Measurements from ENCODE around the gene RPL13. TPM values are rescaled to one million over a fixed set of nuclear protein-coding genes. Genes with fewer than 3 reads are reported as not detected.

Gene RPL13
- total RNA-seq, 1 experiment from 2014 or later: 2,140 TPM

- H3K36me3 ChIP-seq (ENCODE audit: insufficient read depth, low read length, poor library complexity, severe bottlenecking): peaks cover 17% of the 10 kb centered on the region
- intact Hi-C loops (cut with micrococcal nuclease; ENCODE audit: unreplicated experiment): loop anchor here (1.0 kb wide), 1 partner anchor 67 kb away; no protein-coding TSS in a partner anchor
- DNase-seq (ENCODE audit: low spot score): no peak
- no peaks in the 10 kb centered on the region for H3K9me3 ChIP-seq (ENCODE audit: low read depth, low read length, poor library complexity, severe bottlenecking)
- BruUV-seq (replicated peaks): no TSS peak
- ChIA-PET CTCF (no interaction called here), POLR2A (ENCODE audit: low non-redundant PET) (no interaction called here)
- TF ChIP-seq EZH2 (IDR thresholded peaks at IDR 0.05; ENCODE audit: borderline replicate concordance, low read depth, low read length, poor library complexity, severe bottlenecking): no peak
- TF ChIP-seq CTCF (conservative IDR thresholded peaks at IDR 0.05; ENCODE audit: low read depth, low read length): no peak
- peak overlapping the region; percentile 66 for H3K4me3 ChIP-seq (ENCODE audit: low read depth, low read length, poor library complexity, severe bottlenecking)
- H3K27me3 ChIP-seq (replicated peaks; ENCODE audit: insufficient read depth, low read depth, low read length, poor library complexity): no peaks in the 10 kb centered on the region
- H3K4me1 ChIP-seq (ENCODE audit: insufficient read depth, low read length, poor library complexity, severe bottlenecking): peaks cover 17% of the 10 kb centered on the region
- H3K27ac ChIP-seq (ENCODE audit: low read depth, low read length, poor library complexity, severe bottlenecking): peak overlapping the region; percentile 77
Observed at GRCh38 chr16:89573826-89574680, 13.6 kb downstream of the RPL13 start.

- intact Hi-C loops (cut with micrococcal nuclease; ENCODE audit: unreplicated experiment): loop anchor here (1.0 kb wide), 1 partner anchor 67 kb away; no protein-coding TSS in a partner anchor
- peak; percentile 61 for TF ChIP-seq CTCF (conservative IDR thresholded peaks at IDR 0.05; ENCODE audit: low read depth, low read length)
- no peak for TF ChIP-seq EZH2 (IDR thresholded peaks at IDR 0.05; ENCODE audit: borderline replicate concordance, low read depth, low read length, poor library complexity, severe bottlenecking)
- H3K27ac ChIP-seq (ENCODE audit: low read depth, low read length, poor library complexity, severe bottlenecking): peak overlapping the region; percentile 77
Observed at GRCh38 chr16:89574681-89575246, 14.3 kb downstream of the RPL13 start.

GRCh38 chr16:89575247-89576152, 15.0 kb downstream of the RPL13 start, which contains the start of gene CPNE7:
Gene CPNE7, plus strand, starts transcription at chr16:89575758. Its CDS starts 140 bp downstream, at chr16:89575898.
- POLR2A ChIA-PET (ENCODE audit: low non-redundant PET): interaction anchor here (0.6 kb wide), 1 partner anchor 8 kb away, joined by 9 read pairs; no protein-coding TSS in a partner anchor
- peaks cover 24% of the 10 kb centered on the region for H3K36me3 ChIP-seq (ENCODE audit: insufficient read depth, low read length, poor library complexity, severe bottlenecking)
- H3K9me3 ChIP-seq (ENCODE audit: low read depth, low read length, poor library complexity, severe bottlenecking): no peaks in the 10 kb centered on the region
- no peaks in the 10 kb centered on the region for H3K27me3 ChIP-seq (replicated peaks; ENCODE audit: insufficient read depth, low read depth, low read length, poor library complexity)
- BruUV-seq (replicated peaks): no TSS peak
- H3K27ac ChIP-seq (ENCODE audit: low read depth, low read length, poor library complexity, severe bottlenecking): peak within 1 kb of the TSS; percentile 83
- CTCF ChIA-PET: interaction anchor here (0.7 kb wide), 1 partner anchor 262 kb away, joined by 7 read pairs; no protein-coding TSS in a partner anchor
- no peak for TF ChIP-seq CTCF (conservative IDR thresholded peaks at IDR 0.05; ENCODE audit: low read depth, low read length)
- no peak for TF ChIP-seq EZH2 (IDR thresholded peaks at IDR 0.05; ENCODE audit: borderline replicate concordance, low read depth, low read length, poor library complexity, severe bottlenecking)
- intact Hi-C loops (cut with micrococcal nuclease; ENCODE audit: unreplicated experiment): no loop called here
- peak; percentile 60 for DNase-seq (ENCODE audit: low spot score)
- H3K4me3 ChIP-seq (ENCODE audit: low read depth, low read length, poor library complexity, severe bottlenecking): peak within 1 kb of the TSS; percentile 66
- H3K4me1 ChIP-seq (ENCODE audit: insufficient read depth, low read length, poor library complexity, severe bottlenecking): peaks cover 17% of the 10 kb centered on the region

More at GRCh38 chr16:89574681-89575246, 14.3 kb downstream of the RPL13 start:
- BruUV-seq (replicated peaks): no TSS peak
- Histone ChIP-seq H3K36me3 (ENCODE audit: insufficient read depth, low read length, poor library complexity, severe bottlenecking) (peaks cover 22% of the 10 kb centered on the region), H3K4me1 (ENCODE audit: insufficient read depth, low read length, poor library complexity, severe bottlenecking) (peaks cover 17% of the 10 kb centered on the region), H3K4me3 (ENCODE audit: low read depth, low read length, poor library complexity, severe bottlenecking) (peak overlapping the region; percentile 66), H3K9me3 (ENCODE audit: low read depth, low read length, poor library complexity, severe bottlenecking) (no peaks in the 10 kb centered on the region), H3K27me3 (replicated peaks; ENCODE audit: insufficient read depth, low read depth, low read length, poor library complexity) (no peaks in the 10 kb centered on the region)
- peak; percentile 87 for DNase-seq (ENCODE audit: low spot score)
- POLR2A ChIA-PET (ENCODE audit: low non-redundant PET): interaction anchor here (0.6 kb wide), 1 partner anchor 8 kb away, joined by 9 read pairs; no protein-coding TSS in a partner anchor
- CTCF ChIA-PET: interaction anchor here (0.7 kb wide), 1 partner anchor 263 kb away, joined by 7 read pairs; no protein-coding TSS in a partner anchor

Data from A673 (cell line).